ENCODE measurements around the gene ZNF341. TPM values are rescaled to one million over a fixed set of nuclear protein-coding genes. Genes with fewer than 3 reads are reported as not detected.

The ZNF341 gene
- total and polyA plus RNA-seq, 2 donors: 1.4 to 3.1 TPM

GRCh38 chr20:33812908-33813462 lies 81.2 kb downstream of the ZNF341 start:
- 33% methylated on average over 10 of the region's 10 CpGs for WGBS
- H3K36me3 ChIP-seq (ENCODE audit: insufficient read depth): no peaks in the 10 kb centered on the region
- H3K27ac ChIP-seq (ENCODE audit: low read depth): peak overlapping the region; percentile 39
- peak overlapping the region; percentile 82 for H3K4me3 ChIP-seq (ENCODE audit: low read depth, low read length)
- H3K4me1 ChIP-seq (ENCODE audit: insufficient read depth): peaks cover 3% of the 10 kb centered on the region
- no peak for DNase-seq (ENCODE audit: extremely low spot score)

- H3K4me1 ChIP-seq (ENCODE audit: insufficient read depth): peaks cover 3% of the 10 kb centered on the region
- H3K4me3 ChIP-seq (ENCODE audit: low read depth, low read length): no peak overlapping the region
- no peak for DNase-seq (ENCODE audit: extremely low spot score)
- no peak overlapping the region for H3K27ac ChIP-seq (ENCODE audit: low read depth)
- WGBS: 65% methylated on average over 5 of the region's 5 CpGs
- no peaks in the 10 kb centered on the region for H3K36me3 ChIP-seq (ENCODE audit: insufficient read depth)
These were observed 82.5 kb downstream of the ZNF341 start for GRCh38 chr20:33814238-33814712.

- Histone ChIP-seq H3K27ac (ENCODE audit: low read depth) (no peak overlapping the region), H3K36me3 (ENCODE audit: insufficient read depth) (no peaks in the 10 kb centered on the region), H3K4me1 (ENCODE audit: insufficient read depth) (peaks cover 3% of the 10 kb centered on the region), H3K4me3 (ENCODE audit: low read depth, low read length) (no peak overlapping the region)
- DNase-seq (ENCODE audit: extremely low spot score): no peak
- 98% methylated on average over 3 of the region's 3 CpGs for WGBS
These were observed 83.9 kb downstream of the ZNF341 start for GRCh38 chr20:33815671-33816070.

- peaks cover 3% of the 10 kb centered on the region for H3K4me1 ChIP-seq (ENCODE audit: insufficient read depth)
- no peaks in the 10 kb centered on the region for H3K36me3 ChIP-seq (ENCODE audit: insufficient read depth)
- no peak overlapping the region for H3K27ac ChIP-seq (ENCODE audit: low read depth)
- DNase-seq (ENCODE audit: extremely low spot score): no peak
- 85% methylated on average over 1 of the region's 1 CpG for WGBS
- H3K4me3 ChIP-seq (ENCODE audit: low read depth, low read length): no peak overlapping the region
These were observed 84.4 kb downstream of the ZNF341 start for GRCh38 chr20:33816191-33816590.

- Histone ChIP-seq H3K4me3 (ENCODE audit: low read depth, low read length) (no peak overlapping the region), H3K36me3 (ENCODE audit: insufficient read depth) (no peaks in the 10 kb centered on the region), H3K4me1 (ENCODE audit: insufficient read depth) (peaks cover 3% of the 10 kb centered on the region), H3K27ac (ENCODE audit: low read depth) (no peak overlapping the region)
- WGBS: 38% methylated on average over 5 of the region's 5 CpGs
- no peak for DNase-seq (ENCODE audit: extremely low spot score)
These were observed 85.6 kb downstream of the ZNF341 start for GRCh38 chr20:33817411-33817810.

- Histone ChIP-seq H3K27ac (ENCODE audit: low read depth) (no peak overlapping the region), H3K36me3 (ENCODE audit: insufficient read depth) (no peaks in the 10 kb centered on the region), H3K4me3 (ENCODE audit: low read depth, low read length) (no peak overlapping the region), H3K4me1 (ENCODE audit: insufficient read depth) (peaks cover 3% of the 10 kb centered on the region)
- no peak for DNase-seq (ENCODE audit: extremely low spot score)
- WGBS: 96% methylated on average over 1 of the region's 1 CpG
These were observed 87.7 kb downstream of the ZNF341 start for GRCh38 chr20:33819456-33819855.

GRCh38 chr20:33820362-33820761 lies 88.6 kb downstream of the ZNF341 start:
- Histone ChIP-seq H3K27ac (ENCODE audit: low read depth) (no peak overlapping the region), H3K4me3 (ENCODE audit: low read depth, low read length) (no peak overlapping the region), H3K4me1 (ENCODE audit: insufficient read depth) (peaks cover 4% of the 10 kb centered on the region), H3K36me3 (ENCODE audit: insufficient read depth) (no peaks in the 10 kb centered on the region)
- 94% methylated on average over 1 of the region's 1 CpG for WGBS
- DNase-seq (ENCODE audit: extremely low spot score): no peak

GRCh38 chr20:33821270-33821836 lies 89.6 kb downstream of the ZNF341 start:
- Histone ChIP-seq H3K36me3 (ENCODE audit: insufficient read depth) (no peaks in the 10 kb centered on the region), H3K4me3 (ENCODE audit: low read depth, low read length) (no peak overlapping the region), H3K27ac (ENCODE audit: low read depth) (no peak overlapping the region), H3K4me1 (ENCODE audit: insufficient read depth) (peaks cover 5% of the 10 kb centered on the region)
- WGBS: 79% methylated on average over 4 of the region's 4 CpGs
- DNase-seq (ENCODE audit: extremely low spot score): no peak

- Histone ChIP-seq H3K27ac (ENCODE audit: low read depth) (no peak overlapping the region), H3K4me3 (ENCODE audit: low read depth, low read length) (no peak overlapping the region), H3K36me3 (ENCODE audit: insufficient read depth) (no peaks in the 10 kb centered on the region), H3K4me1 (ENCODE audit: insufficient read depth) (peaks cover 2% of the 10 kb centered on the region)
- 92% methylated on average over 5 of the region's 5 CpGs for WGBS
- no peak for DNase-seq (ENCODE audit: extremely low spot score)
These were observed 90.6 kb downstream of the ZNF341 start for GRCh38 chr20:33822423-33822822.

GRCh38 chr20:33822991-33823390 lies 91.2 kb downstream of the ZNF341 start:
- Histone ChIP-seq H3K4me3 (ENCODE audit: low read depth, low read length) (no peak overlapping the region), H3K4me1 (ENCODE audit: insufficient read depth) (peaks cover 2% of the 10 kb centered on the region), H3K36me3 (ENCODE audit: insufficient read depth) (no peaks in the 10 kb centered on the region), H3K27ac (ENCODE audit: low read depth) (no peak overlapping the region)
- 95% methylated on average over 5 of the region's 5 CpGs for WGBS
- no peak for DNase-seq (ENCODE audit: extremely low spot score)

- Histone ChIP-seq H3K27ac (ENCODE audit: low read depth) (no peak overlapping the region), H3K4me3 (ENCODE audit: low read depth, low read length) (no peak overlapping the region), H3K36me3 (ENCODE audit: insufficient read depth) (no peaks in the 10 kb centered on the region), H3K4me1 (ENCODE audit: insufficient read depth) (peaks cover 4% of the 10 kb centered on the region)
- 97% methylated on average over 1 of the region's 1 CpG for WGBS
- DNase-seq (ENCODE audit: extremely low spot score): no peak
These were observed 93.1 kb downstream of the ZNF341 start for GRCh38 chr20:33824852-33825251.

GRCh38 chr20:33825340-33826269 lies 93.8 kb downstream of the ZNF341 start:
- 87% methylated on average over 3 of the region's 3 CpGs for WGBS
- peaks cover 7% of the 10 kb centered on the region for H3K4me1 ChIP-seq (ENCODE audit: insufficient read depth)
- no peak for DNase-seq (ENCODE audit: extremely low spot score)
- no peak overlapping the region for H3K4me3 ChIP-seq (ENCODE audit: low read depth, low read length)
- H3K36me3 ChIP-seq (ENCODE audit: insufficient read depth): no peaks in the 10 kb centered on the region
- no peak overlapping the region for H3K27ac ChIP-seq (ENCODE audit: low read depth)

- Histone ChIP-seq H3K27ac (ENCODE audit: low read depth) (no peak overlapping the region), H3K36me3 (ENCODE audit: insufficient read depth) (no peaks in the 10 kb centered on the region), H3K4me1 (ENCODE audit: insufficient read depth) (peaks cover 8% of the 10 kb centered on the region), H3K4me3 (ENCODE audit: low read depth, low read length) (no peak overlapping the region)
- WGBS: 80% methylated on average over 5 of the region's 5 CpGs
- no peak for DNase-seq (ENCODE audit: extremely low spot score)
These were observed 94.6 kb downstream of the ZNF341 start for GRCh38 chr20:33826270-33826897.
